GM12878 (cell line): Measurements from ENCODE around the gene TESMIN. TPM values are rescaled to one million over a fixed set of nuclear protein-coding genes. Genes with fewer than 3 reads are reported as not detected.

Source experiments
- ATAC-seq: fragments of 200-7000 bp; cut with Tn5 transposase; 3 replicates; pipeline ENCODE4 v1.9.1; 2020; ENCODE audit warnings: mild to moderate bottlenecking, moderate library complexity
- BruUV-seq: library from RNA; stranded (reverse); fragments of 400-500 nt; replicated peaks from 2 replicates; lab custom pipeline; 2021; lab: Mats Ljungman, UMichigan
- CTCF ChIA-PET: fragments of 300-600 bp; sonication (Branson Sonifier 250); formaldehyde crosslinking; extraction: SDS; loops from one replicate; lab custom pipeline; 2021; ENCODE audit warnings: inconsistent platforms; lab: Yijun Ruan, JAX
- POLR2A ChIA-PET: fragments of 350-600 bp; formaldehyde crosslinking; extraction: SDS; loops from one replicate; lab custom pipeline; 2021; ENCODE audit warnings: inconsistent platforms; lab: Charles Lee
- RAD21 ChIA-PET: fragments of 300-600 bp; sonication (Branson Sonifier 250); formaldehyde crosslinking; loops from one replicate; lab custom pipeline; 2023; ENCODE audit warnings: antibody characterized with exemption; ENCODE audit not compliant: unreplicated experiment; lab: Charles Lee
- SMC1A ChIA-PET: fragments of 300-600 bp; sonication (Branson Sonifier 250); formaldehyde crosslinking; loops from one replicate; lab custom pipeline; 2023; ENCODE audit not compliant: unreplicated experiment, uncharacterized antibody; lab: Charles Lee
- DNase-seq: peaks from one replicate; pipeline ENCODE4 v3.0.0-alpha.2; 2011; ENCODE audit warnings: low read depth, low spot score
- FAIRE-seq: peaks from 3 replicates; lab custom pipeline; 2011; peaks lifted over from hg19 to GRCh38; lab: Jason Lieb, UNC
- H2AFZ ChIP-seq: 2 replicates; pipeline ENCODE4 v1.6.0; 2011; ENCODE audit warnings: low read depth, low read length, control low read depth; ENCODE audit not compliant: control insufficient read depth
- H3K27ac ChIP-seq: 2 replicates; pipeline ENCODE4 v1.5.1; 2011; ENCODE audit warnings: control low read depth; ENCODE audit not compliant: control insufficient read depth, insufficient read depth
- H3K27me3 ChIP-seq, 2 experiments: replicated peaks in 1 of 2; 2 replicates each; pipeline versions ENCODE4 v1.6.0 to v1.6.1; 2011; ENCODE audit warnings: low read length in 1 of 2; ENCODE audit not compliant: control insufficient read depth in 2 of 2, insufficient read depth in 2 of 2
- H3K36me3 ChIP-seq, 2 experiments: 2 replicates each; pipeline ENCODE4 v1.5.1; 2011; ENCODE audit warnings: low read length in 1 of 2; ENCODE audit not compliant: control insufficient read depth in 2 of 2, insufficient read depth in 2 of 2
- H3K4me1 ChIP-seq: 2 replicates; pipeline ENCODE4 v1.6.1; 2011; ENCODE audit warnings: mild to moderate bottlenecking, low read length, moderate library complexity, mixed read lengths; ENCODE audit not compliant: control insufficient read depth, insufficient read depth
- H3K4me2 ChIP-seq: 2 replicates; pipeline ENCODE4 v1.6.0; 2011; ENCODE audit warnings: control low read depth; ENCODE audit not compliant: control insufficient read depth, insufficient read depth
- H3K4me3 ChIP-seq: fragments of 200-600 bp; sonication (generic); 2 replicates; pipeline ENCODE4 v1.5.1; 2016
- H3K79me2 ChIP-seq: 2 replicates; pipeline ENCODE4 v1.6.0; 2011; ENCODE audit warnings: low read length; ENCODE audit not compliant: control insufficient read depth, insufficient read depth
- H3K9ac ChIP-seq: 2 replicates; pipeline ENCODE4 v1.8.0; 2011; ENCODE audit warnings: low read length, control low read depth, mixed read lengths; ENCODE audit not compliant: control insufficient read depth, insufficient read depth
- H3K9me3 ChIP-seq: replicated peaks from 3 replicates; pipeline ENCODE4 v1.5.1; 2011; ENCODE audit warnings: mild to moderate bottlenecking, low read length; ENCODE audit not compliant: control insufficient read depth, insufficient read depth
- H4K20me1 ChIP-seq: 2 replicates; pipeline ENCODE4 v1.6.0; 2011; ENCODE audit not compliant: control insufficient read depth, insufficient read depth
- ASH2L ChIP-seq: fragments of 300-600, 200-600 bp; sonication (generic); IDR thresholded peaks from 2 replicates; pipeline ENCODE4 v1.6.1; 2017; ENCODE audit warnings: low read depth, mild to moderate bottlenecking, borderline replicate concordance
- ELK1 ChIP-seq: IDR thresholded peaks from 2 replicates; pipeline ENCODE4 v1.6.1; 2012; ENCODE audit warnings: low read depth, low read length, improper control_type of control experiment
- HCFC1 ChIP-seq: fragments of 150-350 bp; IDR thresholded peaks from 2 replicates; pipeline ENCODE4 v1.6.1; 2014; ENCODE audit warnings: low read length
- IRF3 ChIP-seq: fragments of 450-650 bp; IDR thresholded peaks from 2 replicates; pipeline ENCODE4 v1.6.1; 2014; ENCODE audit warnings: mild to moderate bottlenecking
- IRF5 ChIP-seq: fragments of 450-650 bp; IDR thresholded peaks from 2 replicates; pipeline ENCODE4 v1.6.1; 2017; ENCODE audit warnings: borderline replicate concordance
- TCF3 ChIP-seq: IDR thresholded peaks from 2 replicates; pipeline ENCODE4 v1.6.1; 2012; ENCODE audit warnings: low read depth, mild to moderate bottlenecking, low read length, borderline replicate concordance; ENCODE audit not compliant: insufficient read depth
- ZNF24 ChIP-seq: fragments of 450-650 bp; IDR thresholded peaks from 2 replicates; pipeline ENCODE4 v1.6.1; 2017; ENCODE audit warnings: antibody characterized with exemption, mild to moderate bottlenecking
- WGBS: methylation state at CpG from one replicate; pipeline ENCODE4 v1.1.6; 2016; ENCODE audit warnings: low lambda C conversion rate; ENCODE audit not compliant: insufficient replicate concordance, insufficient coverage; ENCODE audit errors: missing lambda C conversion rate; 5-methylcytosine and 5-hydroxymethylcytosine counted together
- in situ Hi-C: fragments of 300-500 bp; cut with MboI; formaldehyde crosslinking; loops from 9 replicates; pipeline ENCODE4 v1.14.3; 2018; ENCODE audit warnings: mixed read lengths
- intact Hi-C: fragments of 100-400 bp; cut with micrococcal nuclease; formaldehyde crosslinking; loops from one replicate; pipeline ENCODE4 v1.14.2; 2022; ENCODE audit not compliant: unreplicated experiment
- polyA plus RNA-seq, 11 experiments: library from polyadenylated mRNA; depleted of rRNA in 4 of 11; unstranded in 6 of 11; stranded (reverse) in 5 of 11; fragments of >200 nt; fragmentation: Nextera tagmentation in 4 of 11; fragmentation: Illumina TruSeq in 1 of 11; extraction: Ambion mirVana in 4 of 11; extraction: Trizol in 1 of 11; gene quantifications; 1 replicate in 1 of 11; 2 replicates in 10 of 11; pipeline versions ENCODE4 v1.2.1 to v1.2.3, GENCODE V29; 2011 to 2016; ENCODE audit warnings: inconsistent platforms in 2 of 11, missing spikeins in 2 of 11, low read depth in 1 of 11
- total RNA-seq, 4 experiments: library from RNA; depleted of rRNA in 3 of 4; stranded (reverse); fragments of >200 nt in 3 of 4; fragmentation: Illumina TruSeq in 1 of 4; extraction: Trizol in 1 of 4; gene quantifications; 2 replicates each; pipeline versions ENCODE4 v1.2.1 to v1.2.3, GENCODE V29; 2013 to 2021
- TF ChIP-seq, protein P1 (sequence below): fragments of 450-650 bp; formaldehyde crosslinking; IDR thresholded peaks from 2 replicates; pipeline ENCODE4 v1.4.0; 2022; ENCODE audit warnings: mild to moderate bottlenecking, moderate library complexity
- TF ChIP-seq, protein P2 (sequence below): fragments of 450-650 bp; IDR thresholded peaks from 2 replicates; pipeline ENCODE4 v1.6.1; 2018; ENCODE audit warnings: borderline replicate concordance, mild to moderate bottlenecking; ENCODE audit not compliant: partially characterized antibody

The TESMIN gene
- total and polyA plus RNA-seq, 10 of the 15 experiments (the other 5 are each of a cell fraction or from before 2014, with no cell fraction given), result 0.31 to 3.4 (median 1.2) TPM; not detected in 1

- no peak for TF ChIP-seq ELK1
- TF ChIP-seq IRF5, result no peak
- TF ChIP-seq TCF3, result no peak
Observed at GRCh38 chr11:68687986-68688385, 63.3 kb downstream of the TESMIN start (continued).

GRCh38 chr11:68687311-68687710 lies 64.0 kb downstream of the TESMIN start:
- ChIA-PET CTCF (no interaction called here), SMC1A (no interaction called here), POLR2A (no interaction called here), RAD21 (no interaction called here)
- H4K20me1 ChIP-seq, result no peaks in the 10 kb centered on the region
- no peak overlapping the region for H2AFZ ChIP-seq
- in situ Hi-C loops, result no loop called here
- H3K27me3 ChIP-seq, result peaks cover 11 to 24% of the 10 kb centered on the region in 2 experiments
- intact Hi-C loops, result no loop called here
- DNase-seq, result no peak
- H3K79me2 ChIP-seq, result no peaks in the 10 kb centered on the region
- H3K9me3 ChIP-seq, result no peaks in the 10 kb centered on the region
- no TSS peak for BruUV-seq
- no peak overlapping the region for H3K4me3 ChIP-seq
- no peak for FAIRE-seq
- H3K36me3 ChIP-seq, result no peaks in the 10 kb centered on the region
- no peak overlapping the region for H3K9ac ChIP-seq
- H3K4me2 ChIP-seq, result no peak overlapping the region
- ATAC-seq, result no peak
- no peaks in the 10 kb centered on the region for H3K4me1 ChIP-seq
- H3K27ac ChIP-seq, result no peak overlapping the region
- WGBS, result 13% methylated on average over 9 of the region's 9 CpGs
- TF ChIP-seq ZNF24 (no peak), HCFC1 (no peak), ASH2L (no peak), IRF3 (no peak), TCF3 (no peak)
- TF ChIP-seq, protein P1, sequence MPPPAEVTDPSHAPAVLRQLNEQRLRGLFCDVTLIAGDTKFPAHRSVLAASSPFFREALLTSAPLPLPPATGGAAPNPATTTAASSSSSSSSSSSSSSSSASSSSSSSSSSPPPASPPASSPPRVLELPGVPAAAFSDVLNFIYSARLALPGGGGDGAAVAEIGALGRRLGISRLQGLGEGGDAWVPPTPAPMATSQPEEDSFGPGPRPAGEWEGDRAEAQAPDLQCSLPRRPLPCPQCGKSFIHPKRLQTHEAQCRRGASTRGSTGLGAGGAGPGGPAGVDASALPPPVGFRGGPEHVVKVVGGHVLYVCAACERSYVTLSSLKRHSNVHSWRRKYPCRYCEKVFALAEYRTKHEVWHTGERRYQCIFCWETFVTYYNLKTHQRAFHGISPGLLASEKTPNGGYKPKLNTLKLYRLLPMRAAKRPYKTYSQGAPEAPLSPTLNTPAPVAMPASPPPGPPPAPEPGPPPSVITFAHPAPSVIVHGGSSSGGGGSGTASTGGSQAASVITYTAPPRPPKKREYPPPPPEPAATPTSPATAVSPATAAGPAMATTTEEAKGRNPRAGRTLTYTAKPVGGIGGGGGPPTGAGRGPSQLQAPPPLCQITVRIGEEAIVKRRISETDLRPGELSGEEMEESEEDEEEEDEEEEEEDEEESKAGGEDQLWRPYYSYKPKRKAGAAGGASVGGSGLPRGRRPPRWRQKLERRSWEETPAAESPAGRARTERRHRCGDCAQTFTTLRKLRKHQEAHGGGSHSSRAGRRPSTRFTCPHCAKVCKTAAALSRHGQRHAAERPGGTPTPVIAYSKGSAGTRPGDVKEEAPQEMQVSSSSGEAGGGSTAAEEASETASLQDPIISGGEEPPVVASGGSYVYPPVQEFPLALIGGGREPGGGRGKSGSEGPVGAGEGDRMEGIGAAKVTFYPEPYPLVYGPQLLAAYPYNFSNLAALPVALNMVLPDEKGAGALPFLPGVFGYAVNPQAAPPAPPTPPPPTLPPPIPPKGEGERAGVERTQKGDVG (CRISPR knock-in tag), result no peak
- TF ChIP-seq, protein P2, sequence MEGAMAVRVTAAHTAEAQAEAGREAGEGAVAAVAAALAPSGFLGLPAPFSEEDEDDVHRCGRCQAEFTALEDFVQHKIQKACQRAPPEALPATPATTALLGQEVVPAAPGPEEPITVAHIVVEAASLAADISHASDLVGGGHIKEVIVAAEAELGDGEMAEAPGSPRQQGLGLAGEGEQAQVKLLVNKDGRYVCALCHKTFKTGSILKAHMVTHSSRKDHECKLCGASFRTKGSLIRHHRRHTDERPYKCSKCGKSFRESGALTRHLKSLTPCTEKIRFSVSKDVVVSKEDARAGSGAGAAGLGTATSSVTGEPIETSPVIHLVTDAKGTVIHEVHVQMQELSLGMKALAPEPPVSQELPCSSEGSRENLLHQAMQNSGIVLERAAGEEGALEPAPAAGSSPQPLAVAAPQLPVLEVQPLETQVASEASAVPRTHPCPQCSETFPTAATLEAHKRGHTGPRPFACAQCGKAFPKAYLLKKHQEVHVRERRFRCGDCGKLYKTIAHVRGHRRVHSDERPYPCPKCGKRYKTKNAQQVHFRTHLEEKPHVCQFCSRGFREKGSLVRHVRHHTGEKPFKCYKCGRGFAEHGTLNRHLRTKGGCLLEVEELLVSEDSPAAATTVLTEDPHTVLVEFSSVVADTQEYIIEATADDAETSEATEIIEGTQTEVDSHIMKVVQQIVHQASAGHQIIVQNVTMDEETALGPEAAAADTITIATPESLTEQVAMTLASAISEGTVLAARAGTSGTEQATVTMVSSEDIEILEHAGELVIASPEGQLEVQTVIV, result no peak
